CD14-positive monocyte (primary cell): ENCODE results near the gene RCC2. TPM values are rescaled to one million over a fixed set of nuclear protein-coding genes. Genes with fewer than 3 reads are reported as not detected.

ENCODE experiments used
- DNase-seq, 3 donors: peaks; one replicate each; pipeline ENCODE4 v3.0.0-alpha.2; 2011 to 2022
- H2AFZ ChIP-seq: 2 replicates; pipeline ENCODE4 v1.6.0; 2012; ENCODE audit warnings: mild to moderate bottlenecking, low read depth, low read length, inconsistent platforms; ENCODE audit not compliant: insufficient read depth, poor library complexity, severe bottlenecking
- H3K27ac ChIP-seq, 2 donors: 1 replicate in 1 of 2; 2 replicates in 1 of 2; pipeline ENCODE4 v1.5.1; 2012 to 2013; ENCODE audit warnings: low read length in 2 of 2, control low read depth in 1 of 2, inconsistent platforms in 1 of 2, low read depth in 1 of 2, mild to moderate bottlenecking in 1 of 2
- H3K27me3 ChIP-seq, 2 donors: one replicate each; pipeline versions ENCODE4 v1.6.0 to v1.6.1; 2011 to 2013; ENCODE audit warnings: low read length in 2 of 2; ENCODE audit not compliant: control insufficient read depth in 2 of 2, insufficient read depth in 2 of 2
- H3K36me3 ChIP-seq, 2 donors: replicated peaks in 1 of 2; 1 replicate in 1 of 2; 2 replicates in 1 of 2; pipeline versions ENCODE4 v1.5.1 to v1.6.1; 2012 to 2013; ENCODE audit warnings: low read length in 2 of 2, control low read depth in 1 of 2, inconsistent platforms in 1 of 2, mild to moderate bottlenecking in 1 of 2; ENCODE audit not compliant: insufficient read depth in 2 of 2, control insufficient read depth in 1 of 2
- H3K4me1 ChIP-seq, 2 donors: 1 replicate in 1 of 2; 2 replicates in 1 of 2; pipeline versions ENCODE4 v1.5.1 to v1.6.1; 2012 to 2013; ENCODE audit warnings: low read length in 2 of 2, control low read depth in 1 of 2, inconsistent platforms in 1 of 2, mild to moderate bottlenecking in 1 of 2, moderate library complexity in 1 of 2; ENCODE audit not compliant: insufficient read depth in 2 of 2, control insufficient read depth in 1 of 2
- H3K4me2 ChIP-seq: replicated peaks from 2 replicates; pipeline ENCODE3; 2012; ENCODE audit warnings: low read length, moderate library complexity, mild to moderate bottlenecking; ENCODE audit not compliant: poor library complexity, severe bottlenecking; ENCODE audit errors: extremely low read depth
- H3K4me3 ChIP-seq, 3 experiments: fragments of 200-600 bp in 1 of 3; sonication (generic) in 1 of 3; replicated peaks in 1 of 3; 1 replicate in 2 of 3; 2 replicates in 1 of 3; pipeline ENCODE4 v1.5.1; 2011 to 2013; ENCODE audit warnings: low read length in 3 of 3, mild to moderate bottlenecking in 3 of 3, control low read depth in 2 of 3, low read depth in 2 of 3, inconsistent platforms in 1 of 3, moderate library complexity in 1 of 3
- H3K79me2 ChIP-seq: 2 replicates; pipeline ENCODE4 v1.6.0; 2012; ENCODE audit warnings: mild to moderate bottlenecking, control low read depth, inconsistent platforms, low read length, moderate library complexity; ENCODE audit not compliant: insufficient read depth
- H3K9ac ChIP-seq: 2 replicates; pipeline ENCODE4 v1.6.0; 2017; ENCODE audit warnings: low read length, mild to moderate bottlenecking; ENCODE audit not compliant: insufficient read depth, poor library complexity, severe bottlenecking
- H3K9me3 ChIP-seq, 2 donors: replicated peaks in 1 of 2; 1 replicate in 1 of 2; 2 replicates in 1 of 2; pipeline versions ENCODE4 v1.5.1 to v1.6.1; 2012 to 2013; ENCODE audit warnings: low read length in 2 of 2, control low read depth in 1 of 2; ENCODE audit not compliant: control insufficient read depth in 1 of 2, insufficient read depth in 1 of 2
- H4K20me1 ChIP-seq: 2 replicates; pipeline ENCODE4 v1.6.0; 2012; ENCODE audit warnings: mild to moderate bottlenecking, low read length, control low read depth, moderate library complexity; ENCODE audit not compliant: insufficient read depth
- H3K27ac Mint-ChIP-seq, 7 donors: one replicate each; pipeline ENCODE4 v1.8.0; 2020; ENCODE audit warnings: mild to moderate bottlenecking in 7 of 7, mixed read lengths in 7 of 7, moderate library complexity in 6 of 7, inconsistent platforms in 2 of 7
- H3K27me3 Mint-ChIP-seq, 3 donors: one replicate each; pipeline ENCODE4 v1.8.0; 2021 to 2022; ENCODE audit warnings: low read depth in 3 of 3, mild to moderate bottlenecking in 3 of 3, mixed read lengths in 3 of 3, moderate library complexity in 3 of 3, inconsistent platforms in 1 of 3
- H3K36me3 Mint-ChIP-seq, 2 donors: one replicate each; pipeline ENCODE4 v1.8.0; 2020; ENCODE audit warnings: mixed read lengths in 2 of 2, inconsistent platforms in 1 of 2, mild to moderate bottlenecking in 1 of 2
- H3K4me1 Mint-ChIP-seq: one replicate; pipeline ENCODE4 v1.8.0; 2020; ENCODE audit warnings: mild to moderate bottlenecking, mixed read lengths
- H3K4me3 Mint-ChIP-seq, 2 donors: one replicate each; pipeline ENCODE4 v1.8.0; 2020; ENCODE audit warnings: mild to moderate bottlenecking in 2 of 2, mixed read lengths in 2 of 2, moderate library complexity in 1 of 2
- H3K9me3 Mint-ChIP-seq, 7 donors: one replicate each; pipeline ENCODE4 v1.8.0; 2020 to 2022; ENCODE audit warnings: mixed read lengths in 7 of 7, mild to moderate bottlenecking in 6 of 7, moderate library complexity in 6 of 7, inconsistent platforms in 2 of 7
- CTCF ChIP-seq: fragments of 200-600 bp; IDR thresholded peaks from one replicate; pipeline ENCODE4 v1.8.0; 2022; ENCODE audit warnings: antibody characterized with exemption, mild to moderate bottlenecking
- WGBS: methylation state at CpG from one replicate; pipeline ENCODE4 v1.1.5; 2013; ENCODE audit warnings: missing lambda C conversion rate; ENCODE audit not compliant: insufficient coverage; 5-methylcytosine and 5-hydroxymethylcytosine counted together
- intact Hi-C, 2 donors: fragments of 100-400 bp; cut with micrococcal nuclease; formaldehyde crosslinking; loops; one replicate each; pipeline versions ENCODE4 v1.15.0 to v1.15.1; 2023
- polyA plus RNA-seq, 3 donors: library from polyadenylated mRNA; depleted of rRNA in 1 of 3; unstranded in 2 of 3; stranded (reverse) in 1 of 3; fragments of 300-500 nt in 2 of 3; fragments of >200 nt in 1 of 3; fragmentation: Illumina TruSeq in 2 of 3; gene quantifications; 1 replicate in 2 of 3; 2 replicates in 1 of 3; pipeline ENCODE4 v1.2.3, GENCODE V29; 2012 to 2021

RCC2 gene
- polyA plus RNA-seq, 3 donors, result 22.3 to 66.3 (median 40.9) TPM

- H3K36me3 Mint-ChIP-seq, result peaks cover 18 to 28% of the 10 kb centered on the region in 2 donors
- H3K27ac Mint-ChIP-seq, result peak overlapping the region in 6 of 7 donors; percentile 58 to 96 (median 80)
- Histone ChIP-seq H2AFZ (peak overlapping the region; percentile 73), H3K27ac (peak overlapping the region in 1 of 2 donors; percentile 80), H3K4me2 (peak overlapping the region; percentile 94), H4K20me1 (peaks cover 45% of the 10 kb centered on the region), H3K36me3 (peaks cover 13 to 25% of the 10 kb centered on the region in 2 donors), H3K4me3 (peak overlapping the region; percentile 86 to 92 (median 86)), H3K27me3 (peaks cover 0 to 9% of the 10 kb centered on the region in 2 donors), H3K4me1 (peaks cover 62 to 77% of the 10 kb centered on the region in 2 donors), H3K79me2 (peaks cover 61% of the 10 kb centered on the region), H3K9me3 (no peaks in the 10 kb centered on the region), H3K9ac (peak overlapping the region; percentile 86)
- no peak for TF ChIP-seq CTCF
- DNase-seq, result peak; percentile 18 to 49 (median 27)
- H3K4me1 Mint-ChIP-seq, result peaks cover 65% of the 10 kb centered on the region
- peaks cover 0 to 2% (median 0%) of the 10 kb centered on the region in 7 donors for H3K9me3 Mint-ChIP-seq
- peaks cover 6 to 15% (median 6%) of the 10 kb centered on the region in 3 donors for H3K27me3 Mint-ChIP-seq
- peak overlapping the region; percentile 75 to 82 for H3K4me3 Mint-ChIP-seq
- WGBS, result under 1% methylated on average over 107 of the region's 115 CpGs
- intact Hi-C loops, result loop anchor here (10.0 kb wide), 1 partner anchor 197 kb away; no protein-coding TSS in a partner anchor
These were observed 1.7 kb downstream of the RCC2 start for GRCh38 chr1:17437580-17438317.

GRCh38 chr1:17437260-17437579 is 2.3 kb downstream of the RCC2 start:
- H3K27ac Mint-ChIP-seq, result peak overlapping the region; percentile 58 to 96 (median 80)
- no peak for TF ChIP-seq CTCF
- no peak overlapping the region for H2AFZ ChIP-seq

More at GRCh38 chr1:17437260-17437579, 2.3 kb downstream of the RCC2 start:
- H3K4me3 ChIP-seq, result peak overlapping the region; percentile 55 to 86 (median 86)
- peaks cover 66% of the 10 kb centered on the region for H3K79me2 ChIP-seq
- H3K4me2 ChIP-seq, result peak overlapping the region; percentile 94
- peaks cover 71% of the 10 kb centered on the region for H3K4me1 Mint-ChIP-seq
- H3K36me3 ChIP-seq, result peaks cover 13 to 25% of the 10 kb centered on the region in 2 donors
- H3K9me3 Mint-ChIP-seq, result peaks cover 0 to 2% (median 0%) of the 10 kb centered on the region in 7 donors
- H4K20me1 ChIP-seq, result peaks cover 51% of the 10 kb centered on the region
- no peak for DNase-seq
- intact Hi-C loops, result loop anchor here (10.0 kb wide), 1 partner anchor 198 kb away; no protein-coding TSS in a partner anchor
- H3K9me3 ChIP-seq, result no peaks in the 10 kb centered on the region
- WGBS, result 2% methylated on average over 6 of the region's 9 CpGs
- peaks cover 0 to 9% of the 10 kb centered on the region in 2 donors for H3K27me3 ChIP-seq
- H3K4me3 Mint-ChIP-seq, result peak overlapping the region; percentile 75 to 82
- peaks cover 6 to 15% (median 6%) of the 10 kb centered on the region in 3 donors for H3K27me3 Mint-ChIP-seq
- peaks cover 67 to 82% of the 10 kb centered on the region in 2 donors for H3K4me1 ChIP-seq
- peaks cover 18 to 34% of the 10 kb centered on the region in 2 donors for H3K36me3 Mint-ChIP-seq
- peak overlapping the region; percentile 56 for H3K9ac ChIP-seq
- H3K27ac ChIP-seq, result peak overlapping the region in 1 of 2 donors; percentile 57
